ENCODE measurements around the gene LHX3.

LHX3 gene

DNA sequence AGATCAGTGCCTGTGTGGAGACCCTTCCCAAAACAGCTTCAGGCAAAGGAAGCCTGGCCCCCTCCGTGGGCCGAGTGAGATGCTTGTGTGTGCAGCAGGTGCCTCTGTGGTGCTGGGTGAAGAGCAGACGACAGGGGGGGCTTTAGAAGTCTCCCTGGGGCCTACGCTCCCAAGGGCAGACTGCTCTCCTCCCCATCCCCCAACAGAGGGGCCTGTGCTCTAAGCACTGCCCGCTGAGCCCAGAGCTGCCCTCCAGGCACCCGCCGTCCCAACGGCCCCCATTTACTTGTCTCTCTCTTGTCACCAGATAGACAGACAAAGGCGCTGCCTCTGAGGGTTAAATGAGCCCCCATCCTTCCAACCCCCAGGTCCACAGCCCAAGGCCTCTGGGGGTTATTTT, 2.7 kb upstream of the LHX3 start:
- ChIA-PET CTCF (interaction anchor here (1.9 kb wide), 1 partner anchor 19 kb away, joined by 11 read pairs; no protein-coding TSS in a partner anchor), POLR2A (no interaction called here)
- no peak overlapping the region for H3K4me3 ChIP-seq (ENCODE audit: low read depth, low read length)
- DNase-seq (ENCODE audit: low read depth, low spot score) = no peak
- TF ChIP-seq, protein P1, sequence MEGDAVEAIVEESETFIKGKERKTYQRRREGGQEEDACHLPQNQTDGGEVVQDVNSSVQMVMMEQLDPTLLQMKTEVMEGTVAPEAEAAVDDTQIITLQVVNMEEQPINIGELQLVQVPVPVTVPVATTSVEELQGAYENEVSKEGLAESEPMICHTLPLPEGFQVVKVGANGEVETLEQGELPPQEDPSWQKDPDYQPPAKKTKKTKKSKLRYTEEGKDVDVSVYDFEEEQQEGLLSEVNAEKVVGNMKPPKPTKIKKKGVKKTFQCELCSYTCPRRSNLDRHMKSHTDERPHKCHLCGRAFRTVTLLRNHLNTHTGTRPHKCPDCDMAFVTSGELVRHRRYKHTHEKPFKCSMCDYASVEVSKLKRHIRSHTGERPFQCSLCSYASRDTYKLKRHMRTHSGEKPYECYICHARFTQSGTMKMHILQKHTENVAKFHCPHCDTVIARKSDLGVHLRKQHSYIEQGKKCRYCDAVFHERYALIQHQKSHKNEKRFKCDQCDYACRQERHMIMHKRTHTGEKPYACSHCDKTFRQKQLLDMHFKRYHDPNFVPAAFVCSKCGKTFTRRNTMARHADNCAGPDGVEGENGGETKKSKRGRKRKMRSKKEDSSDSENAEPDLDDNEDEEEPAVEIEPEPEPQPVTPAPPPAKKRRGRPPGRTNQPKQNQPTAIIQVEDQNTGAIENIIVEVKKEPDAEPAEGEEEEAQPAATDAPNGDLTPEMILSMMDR (IDR thresholded peaks at IDR 0.05; ENCODE audit: insufficient read depth, low read length, missing control alignments) = no peak

DNA sequence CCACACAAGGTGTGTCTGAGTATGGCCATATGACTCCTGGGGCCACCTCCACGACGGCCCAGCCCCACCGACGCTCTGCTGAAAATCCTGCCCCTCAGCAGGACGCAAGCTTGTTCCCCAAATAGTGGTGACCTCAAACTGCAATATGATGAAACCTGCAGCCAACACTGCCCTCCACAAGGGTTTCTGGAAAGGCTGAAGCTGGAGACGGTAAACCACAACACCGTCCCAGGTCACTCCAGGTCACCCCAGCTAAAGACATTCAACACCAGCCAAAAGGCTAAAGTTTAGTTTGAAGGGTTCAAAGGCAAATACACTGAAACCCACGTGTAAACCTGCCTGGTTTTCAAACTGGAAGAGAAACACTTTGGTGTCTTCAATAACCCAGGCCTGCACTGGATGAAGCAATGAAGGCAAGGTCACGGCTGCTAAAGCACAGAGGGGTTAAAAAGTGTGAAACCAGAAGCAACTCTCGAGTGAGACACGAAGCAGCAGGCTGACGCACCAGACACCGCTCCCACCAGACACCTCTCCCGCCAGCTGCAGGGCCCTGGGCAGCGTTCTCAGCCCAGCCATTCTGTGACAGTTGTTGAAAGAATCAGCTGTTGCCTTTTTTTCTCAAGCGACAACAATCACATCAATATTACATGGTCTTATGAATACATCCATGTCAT, 1.8 kb upstream of the LHX3 start:
- CTCF ChIA-PET = interaction anchor here (1.0 to 1.9 kb wide), 4 partner anchors 11 to 21 kb away, joined by 3 to 11 read pairs (median 4); no protein-coding TSS in a partner anchor

DNA sequence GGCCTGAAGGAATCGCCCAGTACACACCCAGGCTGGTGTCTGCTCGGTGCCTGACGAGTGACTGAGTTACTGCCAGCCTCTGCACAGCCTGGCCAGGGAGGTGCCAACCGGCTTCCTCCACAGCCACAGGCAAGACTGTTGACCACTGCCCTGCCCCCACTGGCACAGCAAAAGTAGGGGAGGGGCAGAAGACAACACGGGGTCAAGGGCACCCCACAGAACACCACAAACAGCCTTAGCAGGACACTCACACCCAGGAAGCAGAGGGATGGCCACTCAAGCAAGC, 722 bp upstream of the LHX3 start:
- ChIA-PET POLR2A (no interaction called here), CTCF (interaction anchor here (1.0 to 1.6 kb wide), 2 partner anchors 10 to 17 kb away, joined by 3 read pairs; no protein-coding TSS in a partner anchor)
- H3K4me3 ChIP-seq (ENCODE audit: low read depth, low read length) = no peak overlapping the region
- TF ChIP-seq, protein P1 (IDR thresholded peaks at IDR 0.05; ENCODE audit: insufficient read depth, low read length, missing control alignments) = no peak
- DNase-seq (ENCODE audit: low read depth, low spot score) = no peak

More for the DNA sequence above, 1.8 kb upstream of the LHX3 start:
- no peak overlapping the region for H3K4me3 ChIP-seq (ENCODE audit: low read depth, low read length)
- TF ChIP-seq, protein P1 (IDR thresholded peaks at IDR 0.05; ENCODE audit: insufficient read depth, low read length, missing control alignments) = no peak
- no peak for DNase-seq (ENCODE audit: low read depth, low spot score)
- POLR2A ChIA-PET = no interaction called here

DNA sequence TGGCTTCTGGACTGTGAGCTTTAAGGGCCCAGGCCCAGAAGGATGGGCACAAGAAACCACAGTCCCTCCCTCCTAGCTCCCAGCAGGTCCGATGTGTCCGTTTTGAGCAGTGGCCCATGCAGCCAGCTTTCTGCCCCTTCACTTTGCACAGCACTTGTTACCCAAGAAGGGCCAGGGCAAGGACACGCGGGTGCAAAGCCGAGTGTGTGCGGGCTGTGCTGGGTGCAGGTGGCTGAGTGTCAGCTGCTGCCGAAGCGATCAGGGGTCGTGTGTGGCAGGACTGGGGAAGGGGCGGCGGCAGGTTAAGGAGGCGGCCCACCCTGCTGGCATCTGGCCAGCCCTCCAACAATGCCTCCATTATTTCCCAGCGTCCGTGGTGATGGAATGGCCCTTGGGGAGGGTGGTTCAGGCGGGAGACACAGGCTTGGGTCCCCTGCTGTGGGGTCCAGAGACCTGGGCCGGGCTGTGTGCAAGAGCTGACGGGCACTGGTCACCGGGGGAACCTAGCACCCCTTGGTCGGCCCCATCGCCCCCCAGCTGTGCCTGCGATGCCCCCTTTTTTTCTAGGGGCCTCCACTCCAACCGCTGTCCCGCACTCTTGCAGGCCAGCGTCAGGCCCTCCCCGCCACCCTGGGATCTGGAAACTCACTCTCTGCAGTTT, 653 bp downstream of the LHX3 start:
- H3K4me3 ChIP-seq (ENCODE audit: low read depth, low read length) = no peak overlapping the region
- ChIA-PET POLR2A (no interaction called here), CTCF (interaction anchor here (1.2 kb wide), 1 partner anchor 19 kb away, joined by 3 read pairs; no protein-coding TSS in a partner anchor)
- TF ChIP-seq, protein P1 (IDR thresholded peaks at IDR 0.05; ENCODE audit: insufficient read depth, low read length, missing control alignments) = no peak
- no peak for DNase-seq (ENCODE audit: low read depth, low spot score)

DNA sequence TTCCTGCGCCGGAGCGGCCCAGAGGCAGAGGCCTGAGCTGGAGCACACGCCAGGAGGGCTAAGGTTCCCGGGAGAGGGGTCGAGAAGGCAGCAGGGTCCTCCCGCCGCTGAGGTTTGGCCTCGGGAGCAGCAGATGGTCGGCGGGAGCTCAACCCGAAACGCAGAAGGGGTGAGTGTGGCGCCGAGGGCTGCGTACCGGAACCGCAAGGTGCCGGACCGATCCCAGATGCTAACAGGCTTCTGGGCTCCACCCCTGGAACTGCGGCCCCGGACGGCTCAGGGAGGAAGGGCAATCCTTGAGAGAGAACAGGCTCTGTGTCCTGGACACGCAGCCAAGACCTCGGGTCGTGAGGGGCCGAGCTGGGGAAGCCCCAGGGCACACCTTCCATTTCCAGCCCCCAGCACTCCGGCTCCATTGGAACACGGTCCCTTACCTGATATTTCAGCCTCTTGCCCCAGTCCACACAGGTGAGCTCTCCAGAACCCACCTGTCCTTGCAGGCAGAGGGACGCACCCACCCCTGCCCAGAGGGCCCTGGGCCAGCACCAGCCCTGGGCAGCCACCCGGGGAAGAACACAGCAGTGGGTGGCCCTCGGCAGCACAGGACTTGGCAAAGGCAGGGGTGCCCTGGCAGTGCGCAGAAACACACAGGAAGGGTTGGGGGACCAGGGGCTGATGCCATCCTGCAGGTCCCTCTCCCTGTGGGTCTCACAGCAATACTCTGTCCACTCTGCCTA, 1.4 kb downstream of the LHX3 start:
- TF ChIP-seq, protein P1 (IDR thresholded peaks at IDR 0.05; ENCODE audit: insufficient read depth, low read length, missing control alignments) = no peak
- no peak for DNase-seq (ENCODE audit: low read depth, low spot score)
- ChIA-PET POLR2A (no interaction called here), CTCF (interaction anchor here (1.2 kb wide), 2 partner anchors 20 kb away, joined by 3 to 4 read pairs; no protein-coding TSS in a partner anchor)
- H3K4me3 ChIP-seq (ENCODE audit: low read depth, low read length) = no peak overlapping the region
